Uterus (tissue), 4 donors: ENCODE measurements around the gene SAP30BP. TPM values are rescaled to one million over a fixed set of nuclear protein-coding genes. Genes with fewer than 3 reads are reported as not detected.
A peak's percentile ranks its signal among the peaks of the same experiment; 100 is the strongest.

ENCODE experiments used
- DNase-seq, 2 donors: peaks; one replicate each; pipeline ENCODE4 v3.0.0-alpha.2; 2019 to 2020
- H3K27ac ChIP-seq, 2 donors: fragments of 200-600 bp; sonication (generic); 1 replicate in 1 of 2; 2 replicates in 1 of 2; pipeline ENCODE4 v1.5.1; 2016 to 2018
- H3K27me3 ChIP-seq, 2 donors: fragments of 200-600 bp; sonication (generic); one replicate each; pipeline ENCODE4 v1.5.1; 2018 to 2019; ENCODE audit warnings: control low read depth in 1 of 2
- H3K36me3 ChIP-seq, 2 donors: fragments of 200-600 bp; sonication (generic); one replicate each; pipeline ENCODE4 v1.5.1; 2019; ENCODE audit warnings: control low read depth in 1 of 2
- H3K4me1 ChIP-seq, 2 donors: fragments of 200-600 bp; sonication (generic); one replicate each; pipeline ENCODE4 v1.5.1; 2018 to 2019; ENCODE audit warnings: control low read depth in 1 of 2
- H3K4me3 ChIP-seq, 2 donors: fragments of 200-600 bp; sonication (generic); 1 replicate in 1 of 2; 2 replicates in 1 of 2; pipeline ENCODE4 v1.5.1; 2018 to 2019; ENCODE audit warnings: mild to moderate bottlenecking in 1 of 2
- H3K9me3 ChIP-seq, 2 donors: fragments of 200-600 bp; sonication (generic); one replicate each; pipeline ENCODE4 v1.5.1; 2019; ENCODE audit warnings: control low read depth in 1 of 2
- CTCF ChIP-seq, 4 experiments: fragments of 200-600 bp in 2 of 4; fragments of 450-650 bp in 2 of 4; sonication (generic) in 2 of 4; IDR thresholded peaks; one replicate each; pipeline ENCODE4 v1.5.1; 2016 to 2019; ENCODE audit warnings: antibody characterized with exemption in 4 of 4, mild to moderate bottlenecking in 2 of 4, moderate library complexity in 1 of 4
- POLR2A ChIP-seq, 2 donors: fragments of 450-650 bp; IDR thresholded peaks; one replicate each; pipeline ENCODE4 v1.6.1; 2016; ENCODE audit warnings: antibody characterized with exemption in 2 of 2, mild to moderate bottlenecking in 1 of 2, moderate library complexity in 1 of 2
- intact Hi-C: fragments of 100-400 bp; cut with DNase I; formaldehyde crosslinking; loops from one replicate; pipeline ENCODE4 v1.15.1; 2023; ENCODE audit warnings: low total_unique reads
- total RNA-seq, 4 donors: library from RNA; depleted of rRNA in 3 of 4; stranded (reverse); fragments of >200 nt in 3 of 4; gene quantifications; one replicate each; pipeline versions ENCODE4 v1.1.0 to v1.2.4, GENCODE V29; 2014 to 2023
- donor health status: DM: yes; HTN: yes; CAD: no.

Gene SAP30BP
- total RNA-seq, 4 donors from 2014 or later: 14.1 to 87.7 (median 64.7) TPM

GRCh38 chr17:75633486-75634375 lies 33.4 kb upstream of the SAP30BP start:
- intact Hi-C loops: no loop called here
- peaks cover 0 to 9% of the 10 kb centered on the region in 2 donors for H3K4me1 ChIP-seq
- peak overlapping the region; percentile 82 to 85 for H3K27ac ChIP-seq
- peak overlapping the region in 1 of 2 donors; percentile 6 for H3K4me3 ChIP-seq
- no peaks in the 10 kb centered on the region for H3K9me3 ChIP-seq
- H3K36me3 ChIP-seq: no peaks in the 10 kb centered on the region
- TF ChIP-seq CTCF (IDR thresholded peaks at IDR 0.05): peak; percentile 51 to 70 (median 64)
- TF ChIP-seq POLR2A (IDR thresholded peaks at IDR 0.05): peak in 1 of 2 donors; percentile 20
- H3K27me3 ChIP-seq: no peaks in the 10 kb centered on the region
- DNase-seq: peak; percentile 92 to 93

- DNase-seq: no peak
- intact Hi-C loops: no loop called here
- Histone ChIP-seq H3K27ac (peak overlapping the region; percentile 82 to 85), H3K9me3 (no peaks in the 10 kb centered on the region), H3K4me3 (no peak overlapping the region), H3K36me3 (no peaks in the 10 kb centered on the region), H3K4me1 (peaks cover 0 to 9% of the 10 kb centered on the region in 2 donors), H3K27me3 (no peaks in the 10 kb centered on the region)
- TF ChIP-seq POLR2A (IDR thresholded peaks at IDR 0.05): no peak
- TF ChIP-seq CTCF (IDR thresholded peaks at IDR 0.05): no peak
Measured at GRCh38 chr17:75634376-75634740, 32.8 kb upstream of the SAP30BP start.

GRCh38 chr17:75634754-75635609 lies 32.2 kb upstream of the SAP30BP start:
- Histone ChIP-seq H3K36me3 (no peaks in the 10 kb centered on the region), H3K9me3 (no peaks in the 10 kb centered on the region), H3K4me1 (peaks cover 0 to 9% of the 10 kb centered on the region in 2 donors), H3K27ac (peak overlapping the region in 1 of 2 donors; percentile 85), H3K27me3 (no peaks in the 10 kb centered on the region), H3K4me3 (no peak overlapping the region)
- intact Hi-C loops: no loop called here
- DNase-seq: peak in 1 of 2 donors; percentile 13
- TF ChIP-seq POLR2A (IDR thresholded peaks at IDR 0.05): no peak
- no peak for TF ChIP-seq CTCF (IDR thresholded peaks at IDR 0.05)

GRCh38 chr17:75635610-75636202 lies 31.4 kb upstream of the SAP30BP start:
- H3K27ac ChIP-seq: no peak overlapping the region
- H3K27me3 ChIP-seq: no peaks in the 10 kb centered on the region
- peak in 1 of 2 donors; percentile 15 for DNase-seq
- intact Hi-C loops: no loop called here
- H3K4me3 ChIP-seq: no peak overlapping the region
- H3K36me3 ChIP-seq: no peaks in the 10 kb centered on the region
- peaks cover 0 to 9% of the 10 kb centered on the region in 2 donors for H3K4me1 ChIP-seq
- TF ChIP-seq CTCF (IDR thresholded peaks at IDR 0.05) (no peak), POLR2A (IDR thresholded peaks at IDR 0.05) (no peak)
- no peaks in the 10 kb centered on the region for H3K9me3 ChIP-seq
